Neural crest cell (in vitro differentiated cells): ENCODE results near the gene POPDC2. TPM values are rescaled to one million over a fixed set of nuclear protein-coding genes. Genes with fewer than 3 reads are reported as not detected.

Experiments used
- DNase-seq: peaks from one replicate; pipeline ENCODE4 v3.0.0; 2021; ENCODE audit warnings: low read depth, mixed read lengths, low spot score
- H3K27ac Mint-ChIP-seq: one replicate; pipeline ENCODE4 v1.8.0; 2021; ENCODE audit warnings: mild to moderate bottlenecking, mixed read lengths; ENCODE audit not compliant: unreplicated experiment
- H3K27me3 Mint-ChIP-seq: 2 replicates; pipeline ENCODE4 v1.8.0; 2021; ENCODE audit warnings: low read depth, mild to moderate bottlenecking, mixed read lengths
- H3K36me3 Mint-ChIP-seq: 2 replicates; pipeline ENCODE4 v1.8.0; 2021; ENCODE audit warnings: low read depth, mild to moderate bottlenecking, mixed read lengths
- H3K4me1 Mint-ChIP-seq: 2 replicates; pipeline ENCODE4 v1.8.0; 2021; ENCODE audit warnings: mixed read lengths
- H3K4me3 Mint-ChIP-seq: one replicate; pipeline ENCODE4 v1.8.0; 2021; ENCODE audit warnings: mild to moderate bottlenecking, mixed read lengths
- H3K9me3 Mint-ChIP-seq: 2 replicates; pipeline ENCODE4 v1.8.0; 2021; ENCODE audit warnings: mixed read lengths
- total RNA-seq: library from RNA; stranded (reverse); gene quantifications from 2 replicates; pipeline ENCODE4 v1.2.1, GENCODE V29; 2021
- TF ChIP-seq, protein P1 (sequence below): fragments of 200-600 bp; sonication (generic); conservative IDR thresholded peaks from 2 replicates; pipeline ENCODE4 v1.5.0; 2021; ENCODE audit warnings: antibody characterized with exemption, mild to moderate bottlenecking

POPDC2 gene
- total RNA-seq, 1 donor from 2014 or later, result 2.8 TPM

DNA sequence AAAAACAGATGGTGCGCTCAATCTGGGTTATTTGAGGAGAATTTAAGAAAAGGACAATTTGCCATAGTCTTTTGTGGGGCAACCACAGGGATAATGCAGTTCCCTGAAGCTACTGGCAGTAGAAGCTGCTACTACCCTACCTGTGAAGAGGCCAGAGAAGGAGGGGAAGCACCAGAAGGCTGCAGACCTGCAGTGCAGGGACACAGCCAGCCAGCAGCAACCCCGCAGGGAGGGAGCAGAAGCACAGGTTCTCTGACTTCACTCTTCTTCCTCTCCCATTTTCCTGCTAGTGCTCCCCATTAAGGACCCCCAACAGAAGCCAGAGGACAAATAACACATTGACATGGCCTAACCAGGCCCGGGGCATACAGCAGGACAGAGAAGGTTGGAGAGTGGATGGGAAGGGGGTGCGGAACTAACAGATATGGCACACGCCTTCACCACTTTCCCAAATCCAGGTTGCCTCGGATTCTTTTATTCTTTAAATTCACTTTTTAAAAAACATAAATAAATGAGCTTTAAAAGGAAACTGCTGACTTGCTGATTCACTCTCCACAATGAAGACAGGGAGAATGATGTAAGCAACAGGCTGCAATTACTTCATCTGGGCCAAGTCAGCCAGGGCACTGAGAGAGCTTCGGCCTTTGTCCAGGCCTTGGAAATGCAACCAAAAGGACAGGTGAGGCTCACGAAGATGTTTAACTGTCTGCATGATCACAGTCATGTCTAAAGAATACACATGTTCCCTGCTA lies 30.1 kb downstream of the POPDC2 start:
- Mint-ChIP-seq H3K27me3 (peaks cover 2% of the 10 kb centered on the region), H3K27ac (peak overlapping the region; percentile 28), H3K4me1 (peaks cover 4% of the 10 kb centered on the region), H3K9me3 (no peaks in the 10 kb centered on the region), H3K4me3 (no peak overlapping the region), H3K36me3 (no peaks in the 10 kb centered on the region)
- TF ChIP-seq, protein P1, sequence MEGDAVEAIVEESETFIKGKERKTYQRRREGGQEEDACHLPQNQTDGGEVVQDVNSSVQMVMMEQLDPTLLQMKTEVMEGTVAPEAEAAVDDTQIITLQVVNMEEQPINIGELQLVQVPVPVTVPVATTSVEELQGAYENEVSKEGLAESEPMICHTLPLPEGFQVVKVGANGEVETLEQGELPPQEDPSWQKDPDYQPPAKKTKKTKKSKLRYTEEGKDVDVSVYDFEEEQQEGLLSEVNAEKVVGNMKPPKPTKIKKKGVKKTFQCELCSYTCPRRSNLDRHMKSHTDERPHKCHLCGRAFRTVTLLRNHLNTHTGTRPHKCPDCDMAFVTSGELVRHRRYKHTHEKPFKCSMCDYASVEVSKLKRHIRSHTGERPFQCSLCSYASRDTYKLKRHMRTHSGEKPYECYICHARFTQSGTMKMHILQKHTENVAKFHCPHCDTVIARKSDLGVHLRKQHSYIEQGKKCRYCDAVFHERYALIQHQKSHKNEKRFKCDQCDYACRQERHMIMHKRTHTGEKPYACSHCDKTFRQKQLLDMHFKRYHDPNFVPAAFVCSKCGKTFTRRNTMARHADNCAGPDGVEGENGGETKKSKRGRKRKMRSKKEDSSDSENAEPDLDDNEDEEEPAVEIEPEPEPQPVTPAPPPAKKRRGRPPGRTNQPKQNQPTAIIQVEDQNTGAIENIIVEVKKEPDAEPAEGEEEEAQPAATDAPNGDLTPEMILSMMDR, result no peak
- no peak for DNase-seq

DNA sequence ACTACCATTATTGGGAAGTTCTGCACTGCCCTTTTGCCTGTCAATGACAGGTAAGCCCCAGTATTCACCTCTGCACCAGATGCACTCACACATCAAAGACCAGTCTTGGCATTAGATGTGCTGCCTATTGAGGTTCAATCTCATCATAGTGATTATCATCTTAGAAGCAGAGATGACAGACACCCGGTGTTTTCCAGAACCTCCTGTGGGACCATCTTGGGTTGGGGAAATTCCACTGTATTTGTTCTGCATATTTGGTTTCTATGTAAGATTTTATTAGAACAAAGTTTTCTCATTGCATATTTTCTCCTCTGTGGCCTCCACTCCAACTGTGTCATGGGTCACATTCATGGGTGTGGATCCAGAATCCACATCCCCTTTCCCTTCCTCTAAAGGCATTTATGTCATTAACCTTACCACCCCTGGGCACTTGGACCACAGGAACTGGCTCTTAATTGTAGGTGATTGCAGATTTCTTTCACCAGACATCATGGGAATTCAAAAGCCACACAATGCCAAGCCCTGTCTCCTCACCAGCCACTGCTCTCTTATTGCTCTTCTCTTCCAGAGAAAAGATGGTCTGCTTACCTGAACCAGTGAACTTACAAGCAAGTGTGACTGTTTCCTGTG lies 31.5 kb downstream of the POPDC2 start:
- no peak for DNase-seq
- no peak overlapping the region for H3K4me3 Mint-ChIP-seq
- H3K27me3 Mint-ChIP-seq, result peaks cover 2% of the 10 kb centered on the region
- H3K4me1 Mint-ChIP-seq, result peaks cover 4% of the 10 kb centered on the region
- TF ChIP-seq, protein P1, result no peak
- no peaks in the 10 kb centered on the region for H3K9me3 Mint-ChIP-seq
- no peaks in the 10 kb centered on the region for H3K36me3 Mint-ChIP-seq
- no peak overlapping the region for H3K27ac Mint-ChIP-seq

DNA sequence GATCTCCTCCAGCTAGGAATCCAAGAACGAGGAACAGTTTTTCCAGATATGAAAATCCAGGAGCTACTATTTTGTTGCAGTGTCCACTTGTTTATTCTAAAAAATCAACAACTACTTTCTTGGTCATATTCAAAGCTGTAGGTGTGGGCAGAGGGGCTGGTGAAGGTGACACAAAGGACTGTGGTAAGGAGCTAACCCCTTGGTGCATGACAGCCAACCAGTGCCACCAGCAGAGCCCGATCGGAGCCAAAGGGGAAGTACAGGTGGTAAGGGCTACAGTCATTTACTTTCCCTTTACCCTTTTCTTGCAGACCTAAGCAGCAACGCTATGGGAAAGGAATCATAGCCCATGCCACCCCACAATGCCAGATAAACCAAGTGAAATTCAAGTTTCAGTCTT lies 32.0 kb downstream of the POPDC2 start:
- Mint-ChIP-seq H3K4me1 (peaks cover 4% of the 10 kb centered on the region), H3K27me3 (peaks cover 2% of the 10 kb centered on the region), H3K27ac (no peak overlapping the region), H3K4me3 (no peak overlapping the region), H3K36me3 (no peaks in the 10 kb centered on the region), H3K9me3 (no peaks in the 10 kb centered on the region)
- TF ChIP-seq, protein P1, result no peak
- DNase-seq, result no peak

DNA sequence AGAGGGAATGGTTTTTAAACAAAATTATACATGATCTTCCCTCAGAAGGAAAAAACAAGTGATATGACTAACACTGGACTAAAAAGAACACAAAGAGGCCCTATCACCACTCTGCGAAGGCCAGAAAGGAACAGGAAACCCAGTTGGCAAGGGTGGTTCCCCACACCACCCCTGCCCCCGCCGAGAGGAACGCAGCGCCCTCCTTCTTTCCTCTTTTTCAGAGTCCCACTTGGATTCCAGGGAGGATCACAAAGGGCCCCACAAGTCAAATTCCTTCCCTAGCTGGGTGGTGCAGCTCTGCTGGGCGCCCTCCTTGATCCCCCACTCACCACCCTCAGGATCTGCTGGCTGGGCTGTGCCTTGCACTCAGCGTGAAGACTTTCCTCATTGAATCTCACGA lies 32.9 kb downstream of the POPDC2 start:
- Mint-ChIP-seq H3K9me3 (no peaks in the 10 kb centered on the region), H3K4me1 (peaks cover 4% of the 10 kb centered on the region), H3K4me3 (no peak overlapping the region), H3K36me3 (no peaks in the 10 kb centered on the region), H3K27ac (no peak overlapping the region), H3K27me3 (peaks cover 2% of the 10 kb centered on the region)
- DNase-seq, result no peak
- TF ChIP-seq, protein P1, result no peak

DNA sequence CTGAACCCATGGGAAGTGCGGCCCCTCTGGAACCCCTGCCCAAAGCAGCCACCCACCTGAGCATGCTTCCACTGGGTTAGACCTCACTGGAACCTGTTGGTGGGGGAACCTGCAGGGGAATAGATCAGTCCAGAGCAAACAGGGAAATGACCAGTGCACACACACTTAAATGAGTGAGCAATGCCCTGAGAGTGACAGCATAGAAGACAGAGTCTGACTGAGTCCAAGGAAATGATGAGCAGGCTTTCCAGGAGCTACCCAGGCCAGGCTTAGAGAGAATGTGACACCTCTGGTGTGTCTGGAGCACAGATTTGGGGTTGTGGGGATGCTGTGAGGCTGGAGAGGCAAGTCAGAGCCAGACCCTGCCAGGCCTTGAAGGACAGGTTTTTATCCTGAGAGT lies 34.2 kb downstream of the POPDC2 start:
- Mint-ChIP-seq H3K27me3 (peaks cover 2% of the 10 kb centered on the region), H3K9me3 (no peaks in the 10 kb centered on the region), H3K27ac (no peak overlapping the region), H3K36me3 (no peaks in the 10 kb centered on the region), H3K4me3 (no peak overlapping the region), H3K4me1 (peaks cover 4% of the 10 kb centered on the region)
- TF ChIP-seq, protein P1, result no peak
- no peak for DNase-seq
